AG20443 (cell line): ENCODE results near the gene ANXA8.

Experiments used
- DNase-seq: peaks from one replicate; pipeline ENCODE4 v3.0.0; 2012; ENCODE audit warnings: low spot score, mixed read lengths

The ANXA8 gene

GRCh38 chr10:47447209-47447608 is 36.7 kb downstream of the ANXA8 start:
- DNase-seq, result peak; percentile 2

DNA sequence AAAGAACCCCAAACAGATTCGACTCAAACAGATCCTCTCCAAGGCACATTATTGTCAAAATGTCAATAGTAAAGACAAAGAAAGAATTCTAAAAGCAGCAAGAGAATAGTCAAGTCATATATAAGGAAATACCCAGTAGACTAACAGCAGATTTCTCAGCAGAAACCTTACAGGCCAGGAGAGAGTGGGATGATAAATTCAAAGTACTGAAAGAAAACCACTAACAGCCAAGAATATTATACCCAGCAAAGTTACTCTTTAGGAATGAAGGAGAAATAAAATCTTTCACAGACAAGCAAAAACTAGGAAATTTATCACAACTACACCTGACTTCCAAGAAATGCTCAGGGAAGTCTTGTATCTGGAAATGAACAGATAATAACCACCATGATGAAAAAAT is 38.2 kb downstream of the ANXA8 start:
- no peak for DNase-seq

GRCh38 chr10:47444047-47444446 is 39.9 kb downstream of the ANXA8 start:
- no peak for DNase-seq

DNA sequence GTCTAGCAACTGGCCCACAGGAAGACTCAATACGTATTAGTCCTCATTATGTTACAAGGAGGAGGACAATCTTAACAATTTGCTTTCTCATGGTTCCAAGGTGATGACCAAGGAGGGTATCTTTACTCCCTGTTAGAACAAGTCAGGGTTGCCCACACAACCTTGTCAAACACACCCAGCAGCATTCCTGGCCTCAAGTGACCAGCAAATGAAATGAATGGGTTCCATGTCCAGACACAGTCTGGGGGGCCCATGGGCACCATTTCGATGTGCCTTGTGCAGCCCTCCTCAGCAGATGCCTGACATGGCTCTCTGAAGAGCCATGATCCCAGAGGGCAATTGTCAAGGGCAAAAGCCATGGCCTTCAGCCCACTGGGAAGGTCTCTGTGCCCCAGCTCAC is 40.8 kb downstream of the ANXA8 start:
- DNase-seq, result no peak

GRCh38 chr10:47442351-47442750 is 41.6 kb downstream of the ANXA8 start:
- DNase-seq, result no peak

GRCh38 chr10:47441938-47442337 is 42.0 kb downstream of the ANXA8 start:
- DNase-seq, result no peak

DNA sequence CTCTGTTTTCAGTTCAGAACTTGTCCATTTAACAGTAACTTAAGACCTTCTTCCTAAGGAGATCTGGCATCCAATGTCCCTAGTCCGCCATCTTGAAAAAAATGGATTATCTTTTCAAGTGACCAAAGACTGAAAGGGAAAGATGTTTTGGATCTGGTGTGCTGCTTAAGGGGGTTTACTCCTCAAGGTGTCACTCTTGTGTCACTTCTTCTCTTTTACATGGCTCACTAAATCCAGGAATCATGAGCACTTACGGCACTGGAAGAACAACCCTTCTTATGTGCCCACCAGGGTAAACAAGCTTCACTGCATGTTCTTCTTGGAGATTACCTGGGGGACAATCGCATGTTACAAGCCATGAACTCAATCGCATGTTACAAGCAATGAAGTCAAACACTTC is 43.7 kb downstream of the ANXA8 start:
- DNase-seq, result no peak

DNA sequence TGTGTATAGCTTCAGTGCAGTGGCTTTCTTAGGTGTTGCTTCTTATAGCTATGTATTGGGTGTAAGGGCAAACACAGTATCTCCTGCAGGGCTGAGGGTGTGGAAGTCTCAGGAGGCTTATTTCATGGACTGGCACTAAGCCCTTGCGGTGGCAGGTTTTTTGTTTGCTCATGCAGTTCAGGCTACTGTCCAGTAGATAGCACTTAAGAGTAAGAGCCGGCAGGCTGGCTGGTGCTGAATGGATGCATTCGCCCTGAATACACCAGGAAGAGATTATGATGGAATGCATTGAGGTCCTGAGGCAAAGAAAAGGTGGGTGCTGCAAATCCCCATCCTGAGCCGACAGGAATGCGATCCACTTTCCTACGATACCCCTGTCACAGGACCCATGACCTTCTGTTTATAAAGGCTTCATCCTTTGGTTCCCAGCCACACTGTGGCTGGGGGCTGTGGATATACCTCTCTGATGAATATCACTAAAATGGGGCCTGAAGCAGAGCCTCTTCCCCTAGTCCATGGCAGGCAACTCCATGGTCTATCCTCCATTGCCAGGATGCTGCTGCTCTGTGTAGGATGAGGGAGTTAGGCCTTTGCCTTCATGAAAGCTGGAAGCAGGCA is 44.9 kb downstream of the ANXA8 start:
- DNase-seq, result peak; percentile 83

DNA sequence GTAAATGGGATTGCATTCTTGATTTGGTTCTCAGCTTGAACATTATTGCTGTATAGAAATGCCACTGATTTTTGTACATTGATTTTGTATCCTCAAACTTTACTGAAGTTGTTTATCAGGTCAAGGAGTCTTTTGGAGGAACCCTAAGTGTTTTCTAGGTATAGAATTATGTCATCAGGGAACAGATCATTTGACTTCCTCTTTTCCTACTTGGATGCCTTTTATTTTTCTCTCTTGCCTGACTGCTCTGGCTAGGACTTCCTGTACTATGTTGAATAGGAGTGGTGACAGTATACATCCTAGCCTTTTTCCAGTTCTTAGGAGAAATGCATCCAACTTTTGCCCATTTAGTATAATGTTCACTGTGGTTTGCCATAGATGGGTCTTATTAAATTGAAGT is 48.8 kb downstream of the ANXA8 start:
- no peak for DNase-seq

GRCh38 chr10:47425813-47426419 is 58.0 kb downstream of the ANXA8 start:
- no peak for DNase-seq

- no peak for DNase-seq
Observed at GRCh38 chr10:47424231-47424630, 59.7 kb downstream of the ANXA8 start.

- DNase-seq, result peak; percentile 7
Observed at GRCh38 chr10:47423476-47423875, 60.4 kb downstream of the ANXA8 start.

DNA sequence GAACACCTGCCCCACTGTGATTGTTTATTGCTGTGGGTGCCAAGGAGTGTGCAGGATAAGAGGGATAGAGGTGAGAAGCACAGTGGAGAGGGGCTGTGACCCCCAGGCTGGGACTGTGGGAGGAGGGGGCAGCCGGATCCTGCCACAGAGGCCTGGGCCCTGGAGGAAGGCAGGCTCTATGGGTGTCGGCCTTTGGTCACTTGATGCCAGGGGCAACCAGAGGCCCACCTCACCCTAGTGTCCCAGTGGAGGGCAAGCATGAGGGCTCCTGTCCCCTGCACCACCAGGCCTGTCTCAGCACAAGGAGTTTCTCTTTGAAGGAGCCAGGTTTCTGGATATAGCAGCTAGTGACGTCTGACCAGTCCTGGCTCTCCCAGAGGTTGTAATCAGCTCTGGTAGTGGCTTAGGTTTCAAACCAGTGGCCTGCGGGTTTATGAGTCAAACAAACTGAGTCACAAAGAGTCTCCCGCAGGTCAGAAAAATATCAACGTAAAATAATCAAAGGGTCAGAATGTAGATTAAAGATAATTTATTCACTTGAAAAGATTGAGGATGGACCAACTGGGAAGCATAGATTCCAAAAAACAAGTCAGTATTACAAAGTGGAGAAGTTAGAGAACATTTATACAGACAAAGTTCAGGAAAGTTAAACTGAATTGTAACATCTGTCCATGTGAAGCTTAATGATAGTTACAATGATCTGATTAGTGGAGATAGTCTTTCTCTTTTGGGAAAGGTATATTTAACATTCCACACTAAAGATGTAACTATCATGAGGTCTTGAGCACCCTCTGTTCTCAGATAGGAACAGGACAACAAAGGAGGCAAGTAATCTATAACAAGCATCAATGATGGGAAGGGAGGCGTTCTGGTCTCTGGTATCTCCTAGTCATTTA is 62.6 kb downstream of the ANXA8 start:
- DNase-seq, result peak; percentile 77

- DNase-seq, result no peak
Observed at GRCh38 chr10:47420305-47421056, 63.4 kb downstream of the ANXA8 start.

DNA sequence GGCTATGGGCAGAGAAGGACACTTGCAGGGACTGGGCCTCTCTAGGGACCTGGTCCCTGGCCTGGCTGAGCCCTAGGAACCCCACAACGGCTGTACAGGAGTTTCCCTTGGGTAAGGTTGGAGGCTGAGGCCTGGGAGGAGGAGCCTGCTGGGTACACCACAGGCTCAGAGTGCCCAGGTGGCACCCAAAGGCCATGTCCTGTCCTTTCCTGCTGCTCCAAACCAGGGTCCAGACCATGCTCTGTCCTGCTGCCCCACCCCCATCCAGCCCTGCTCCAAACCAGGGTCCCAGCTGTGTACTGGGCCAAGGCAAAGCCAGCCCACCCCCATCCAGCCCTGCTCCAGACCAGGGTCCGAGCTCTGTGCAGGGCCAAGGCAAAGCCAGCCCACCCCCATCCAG is 64.5 kb downstream of the ANXA8 start:
- DNase-seq, result no peak

- no peak for DNase-seq
Observed at GRCh38 chr10:47418966-47419365, 64.9 kb downstream of the ANXA8 start.

DNA sequence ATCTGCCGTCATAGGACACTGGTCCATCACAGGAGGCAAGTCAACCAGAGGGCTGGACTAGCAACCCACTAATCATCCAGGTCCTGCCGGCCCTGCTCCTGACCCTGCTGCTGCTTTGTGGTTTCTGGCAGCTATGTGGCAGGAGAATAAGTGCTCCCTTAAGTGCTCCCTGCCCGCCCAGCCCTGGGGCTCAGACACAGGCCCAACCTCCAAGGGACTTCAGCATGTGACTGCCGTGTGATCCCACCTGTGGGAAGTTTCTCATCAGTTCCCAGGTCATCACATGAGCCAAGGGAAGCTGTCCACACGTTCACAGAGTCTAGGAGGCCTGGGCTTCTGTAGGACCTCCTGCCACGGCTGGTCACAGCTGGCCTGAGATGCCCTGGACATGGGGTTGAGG is 65.6 kb downstream of the ANXA8 start:
- no peak for DNase-seq
